Breast epithelium (tissue), 3 donors: ENCODE results near the gene IFNA5.

Experiments used
- POLR2A ChIP-seq: fragments of 450-650 bp; IDR thresholded peaks from one replicate; pipeline ENCODE4 v1.6.1; 2016; ENCODE audit warnings: antibody characterized with exemption, mild to moderate bottlenecking, moderate library complexity
- TF ChIP-seq, protein P1 (sequence below), 3 donors: fragments of 450-650 bp; IDR thresholded peaks; one replicate each; pipeline ENCODE4 v1.5.1; 2016 to 2017; ENCODE audit warnings: antibody characterized with exemption in 3 of 3, mild to moderate bottlenecking in 3 of 3, moderate library complexity in 3 of 3

GRCh38 chr9:21266733-21267484 lies 38.2 kb downstream of the IFNA5 start:
- no peak for TF ChIP-seq POLR2A
- TF ChIP-seq, protein P1, sequence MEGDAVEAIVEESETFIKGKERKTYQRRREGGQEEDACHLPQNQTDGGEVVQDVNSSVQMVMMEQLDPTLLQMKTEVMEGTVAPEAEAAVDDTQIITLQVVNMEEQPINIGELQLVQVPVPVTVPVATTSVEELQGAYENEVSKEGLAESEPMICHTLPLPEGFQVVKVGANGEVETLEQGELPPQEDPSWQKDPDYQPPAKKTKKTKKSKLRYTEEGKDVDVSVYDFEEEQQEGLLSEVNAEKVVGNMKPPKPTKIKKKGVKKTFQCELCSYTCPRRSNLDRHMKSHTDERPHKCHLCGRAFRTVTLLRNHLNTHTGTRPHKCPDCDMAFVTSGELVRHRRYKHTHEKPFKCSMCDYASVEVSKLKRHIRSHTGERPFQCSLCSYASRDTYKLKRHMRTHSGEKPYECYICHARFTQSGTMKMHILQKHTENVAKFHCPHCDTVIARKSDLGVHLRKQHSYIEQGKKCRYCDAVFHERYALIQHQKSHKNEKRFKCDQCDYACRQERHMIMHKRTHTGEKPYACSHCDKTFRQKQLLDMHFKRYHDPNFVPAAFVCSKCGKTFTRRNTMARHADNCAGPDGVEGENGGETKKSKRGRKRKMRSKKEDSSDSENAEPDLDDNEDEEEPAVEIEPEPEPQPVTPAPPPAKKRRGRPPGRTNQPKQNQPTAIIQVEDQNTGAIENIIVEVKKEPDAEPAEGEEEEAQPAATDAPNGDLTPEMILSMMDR (IDR thresholded peaks at IDR 0.05) = no peak
